A549 (cell line): ENCODE measurements around the gene SMPD2.

Experiments
- CTCF ChIP-seq: fragments of >200 bp; sonication (Bioruptor Twin); formaldehyde crosslinking; IDR thresholded peaks from 3 replicates; pipeline ENCODE4 v1.5.1; 2016
- EP300 ChIP-seq, 2 experiments: fragments of >200 bp; sonication (Bioruptor Twin); formaldehyde crosslinking; IDR thresholded peaks; 2 replicates in 1 of 2; 3 replicates in 1 of 2; pipeline ENCODE4 v1.6.1; 2016 to 2017
- HOXA7 ChIP-seq: fragments of 250-450 bp; sonication (Bioruptor Pico); IDR thresholded peaks from 2 replicates; pipeline ENCODE4 v1.5.0; 2020; ENCODE audit warnings: mild to moderate bottlenecking, moderate library complexity
- JUN ChIP-seq, 2 experiments: fragments of >200 bp; sonication (Bioruptor Twin); formaldehyde crosslinking; IDR thresholded peaks; 2 replicates in 1 of 2; 3 replicates in 1 of 2; pipeline ENCODE4 v1.6.1; 2016 to 2017
- JUNB ChIP-seq: fragments of >200 bp; sonication (Bioruptor Twin); formaldehyde crosslinking; IDR thresholded peaks from 2 replicates; pipeline ENCODE4 v1.6.1; 2016
- MAFK ChIP-seq: fragments of 450-650 bp; IDR thresholded peaks from 2 replicates; pipeline ENCODE4 v1.6.1; 2014; ENCODE audit not compliant: partially characterized antibody
- RFX5 ChIP-seq: fragments of 450-650 bp; IDR thresholded peaks from 2 replicates; pipeline ENCODE4 v1.7.1; 2014; ENCODE audit warnings: antibody characterized with exemption, mild to moderate bottlenecking, moderate library complexity

GRCh38 chr6:109451376-109451775, 10.9 kb downstream of the SMPD2 start:
- no peak for TF ChIP-seq JUNB
- no peak for TF ChIP-seq JUN (IDR thresholded peaks at IDR 0.05)
- TF ChIP-seq HOXA7 (CRISPR knock-in tag) = no peak
- no peak for TF ChIP-seq CTCF
- TF ChIP-seq MAFK = no peak
- no peak for TF ChIP-seq EP300 (IDR thresholded peaks at IDR 0.05)
- no peak for TF ChIP-seq RFX5
